Natural killer cell (primary cell): ENCODE measurements around the gene LEMD2. TPM values are rescaled to one million over a fixed set of nuclear protein-coding genes. Genes with fewer than 3 reads are reported as not detected.
A peak's percentile ranks its signal among the peaks of the same experiment; 100 is the strongest.

Experiments
- ATAC-seq, 3 donors: fragments of 150-1000 bp in 2 of 3; fragments of 200-7000 bp in 1 of 3; cut with Tn5 transposase; 1 replicate in 1 of 3; 2 replicates in 2 of 3; pipeline ENCODE4 v1.10.0; 2021; ENCODE audit warnings: mild to moderate bottlenecking in 2 of 3, moderate library complexity in 2 of 3
- DNase-seq, 2 donors: peaks; one replicate each; pipeline versions ENCODE4 v3.0.0 to v3.0.0-alpha.2; 2013 to 2021; ENCODE audit warnings: mixed read lengths in 1 of 2
- H3K27ac ChIP-seq: one replicate; pipeline ENCODE4 v1.5.1; 2013; ENCODE audit warnings: mild to moderate bottlenecking, low read length
- H3K27me3 ChIP-seq: one replicate; pipeline ENCODE4 v1.6.1; 2013; ENCODE audit warnings: low read length; ENCODE audit not compliant: control insufficient read depth, insufficient read depth
- H3K36me3 ChIP-seq: one replicate; pipeline ENCODE4 v1.6.1; 2013; ENCODE audit warnings: low read length; ENCODE audit not compliant: control insufficient read depth, insufficient read depth
- H3K4me1 ChIP-seq: one replicate; pipeline ENCODE4 v1.6.1; 2013; ENCODE audit warnings: low read length; ENCODE audit not compliant: control insufficient read depth, insufficient read depth
- H3K4me3 ChIP-seq: one replicate; pipeline ENCODE4 v1.5.1; 2013; ENCODE audit warnings: low read length
- H3K9me3 ChIP-seq: one replicate; pipeline ENCODE4 v1.6.1; 2013; ENCODE audit warnings: low read length; ENCODE audit not compliant: control insufficient read depth, insufficient read depth
- H3K27ac Mint-ChIP-seq, 2 donors: one replicate each; pipeline ENCODE4 v1.8.0; 2022; ENCODE audit warnings: mild to moderate bottlenecking in 2 of 2, mixed read lengths in 2 of 2, moderate library complexity in 1 of 2
- H3K27me3 Mint-ChIP-seq, 2 donors: one replicate each; pipeline ENCODE4 v1.8.0; 2022; ENCODE audit warnings: low read depth in 2 of 2, mixed read lengths in 2 of 2
- H3K36me3 Mint-ChIP-seq: one replicate; pipeline ENCODE4 v1.8.0; 2022; ENCODE audit warnings: mixed read lengths
- H3K4me1 Mint-ChIP-seq, 2 donors: one replicate each; pipeline ENCODE4 v1.8.0; 2022; ENCODE audit warnings: mixed read lengths in 2 of 2
- H3K4me3 Mint-ChIP-seq: one replicate; pipeline ENCODE4 v1.8.0; 2022; ENCODE audit warnings: mild to moderate bottlenecking, moderate library complexity, mixed read lengths
- H3K9me3 Mint-ChIP-seq, 2 donors: one replicate each; pipeline ENCODE4 v1.8.0; 2022; ENCODE audit warnings: mixed read lengths in 2 of 2
- WGBS: methylation state at CpG from one replicate; pipeline ENCODE4 v1.1.7; 2013; ENCODE audit warnings: missing lambda C conversion rate; ENCODE audit not compliant: insufficient coverage; 5-methylcytosine and 5-hydroxymethylcytosine counted together
- intact Hi-C: fragments of 100-400 bp; cut with micrococcal nuclease; formaldehyde crosslinking; loops from one replicate; pipeline ENCODE4 v1.14.2; 2022
- total RNA-seq, 4 donors: library from RNA; stranded (reverse); fragments of 120-200 nt in 1 of 4; gene quantifications; one replicate each; pipeline versions ENCODE4 v1.2.3 to v1.2.4, GENCODE V29; 2013 to 2022
- TF ChIP-seq, protein P1 (sequence below): fragments of 200-600 bp; IDR thresholded peaks from one replicate; pipeline ENCODE4 v1.8.0; 2022; ENCODE audit warnings: antibody characterized with exemption

The LEMD2 gene
- total RNA-seq, 3 donors from 2014 or later (not counting 1 experiment from before 2014, with no cell fraction given): 109 to 133 (median 121) TPM

DNA sequence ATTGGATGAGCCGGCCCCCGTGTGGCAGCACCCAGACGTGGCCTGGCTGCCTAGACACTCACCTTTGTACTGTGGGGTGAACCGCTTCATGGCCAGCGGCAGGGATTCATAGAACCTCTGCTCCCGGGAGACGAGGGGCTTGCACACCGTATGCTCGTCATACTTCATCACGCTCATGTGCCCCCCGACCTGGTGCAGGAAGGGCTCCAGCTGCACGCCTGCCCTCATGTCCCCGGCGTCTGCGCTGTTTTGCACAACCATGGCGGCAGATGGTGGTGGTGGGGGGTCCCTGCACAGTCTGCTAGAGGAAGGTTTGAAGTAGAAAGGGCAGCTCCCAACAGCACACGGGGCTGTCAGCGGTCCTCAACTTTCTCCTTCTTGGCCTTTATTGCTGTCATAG is 53.7 kb downstream of the LEMD2 start:
- ATAC-seq (no peak), DNase-seq (no peak)
- Histone ChIP-seq H3K9me3 (no peaks in the 10 kb centered on the region), H3K4me1 (no peaks in the 10 kb centered on the region), H3K27me3 (no peaks in the 10 kb centered on the region), H3K36me3 (no peaks in the 10 kb centered on the region), H3K4me3 (no peak overlapping the region), H3K27ac (no peak overlapping the region)
- WGBS: 77% methylated on average over 18 of the region's 18 CpGs
- Mint-ChIP-seq H3K4me3 (no peak overlapping the region), H3K9me3 (no peaks in the 10 kb centered on the region), H3K27ac (no peak overlapping the region), H3K27me3 (no peaks in the 10 kb centered on the region), H3K36me3 (no peaks in the 10 kb centered on the region), H3K4me1 (no peaks in the 10 kb centered on the region)
- TF ChIP-seq, protein P1, sequence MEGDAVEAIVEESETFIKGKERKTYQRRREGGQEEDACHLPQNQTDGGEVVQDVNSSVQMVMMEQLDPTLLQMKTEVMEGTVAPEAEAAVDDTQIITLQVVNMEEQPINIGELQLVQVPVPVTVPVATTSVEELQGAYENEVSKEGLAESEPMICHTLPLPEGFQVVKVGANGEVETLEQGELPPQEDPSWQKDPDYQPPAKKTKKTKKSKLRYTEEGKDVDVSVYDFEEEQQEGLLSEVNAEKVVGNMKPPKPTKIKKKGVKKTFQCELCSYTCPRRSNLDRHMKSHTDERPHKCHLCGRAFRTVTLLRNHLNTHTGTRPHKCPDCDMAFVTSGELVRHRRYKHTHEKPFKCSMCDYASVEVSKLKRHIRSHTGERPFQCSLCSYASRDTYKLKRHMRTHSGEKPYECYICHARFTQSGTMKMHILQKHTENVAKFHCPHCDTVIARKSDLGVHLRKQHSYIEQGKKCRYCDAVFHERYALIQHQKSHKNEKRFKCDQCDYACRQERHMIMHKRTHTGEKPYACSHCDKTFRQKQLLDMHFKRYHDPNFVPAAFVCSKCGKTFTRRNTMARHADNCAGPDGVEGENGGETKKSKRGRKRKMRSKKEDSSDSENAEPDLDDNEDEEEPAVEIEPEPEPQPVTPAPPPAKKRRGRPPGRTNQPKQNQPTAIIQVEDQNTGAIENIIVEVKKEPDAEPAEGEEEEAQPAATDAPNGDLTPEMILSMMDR: no peak
- intact Hi-C loops: no loop called here

- no peak overlapping the region for H3K27ac ChIP-seq
- Mint-ChIP-seq H3K27me3 (no peaks in the 10 kb centered on the region), H3K4me1 (no peaks in the 10 kb centered on the region), H3K4me3 (no peak overlapping the region), H3K27ac (no peak overlapping the region), H3K36me3 (no peaks in the 10 kb centered on the region), H3K9me3 (no peaks in the 10 kb centered on the region)
- H3K27me3 ChIP-seq: no peaks in the 10 kb centered on the region
- no peaks in the 10 kb centered on the region for H3K9me3 ChIP-seq
- 97% methylated on average over 8 of the region's 8 CpGs for WGBS
- H3K36me3 ChIP-seq: no peaks in the 10 kb centered on the region
- DNase-seq: no peak
- H3K4me1 ChIP-seq: no peaks in the 10 kb centered on the region
- no peak for ATAC-seq
- intact Hi-C loops: no loop called here
- H3K4me3 ChIP-seq: no peak overlapping the region
- TF ChIP-seq, protein P1: no peak
Observed at GRCh38 chr6:33733709-33734007, 55.3 kb downstream of the LEMD2 start.

GRCh38 chr6:33732817-33733708 is 55.9 kb downstream of the LEMD2 start:
- no peaks in the 10 kb centered on the region for H3K4me1 ChIP-seq
- Mint-ChIP-seq H3K4me3 (no peak overlapping the region), H3K27me3 (no peaks in the 10 kb centered on the region), H3K27ac (no peak overlapping the region), H3K4me1 (no peaks in the 10 kb centered on the region), H3K9me3 (no peaks in the 10 kb centered on the region), H3K36me3 (no peaks in the 10 kb centered on the region)
- H3K4me3 ChIP-seq: no peak overlapping the region
- 83% methylated on average over 13 of the region's 13 CpGs for WGBS
- H3K36me3 ChIP-seq: no peaks in the 10 kb centered on the region
- ATAC-seq (peak in 1 of 3 donors; percentile 12), DNase-seq (no peak)
- H3K9me3 ChIP-seq: no peaks in the 10 kb centered on the region
- intact Hi-C loops: no loop called here
- H3K27me3 ChIP-seq: no peaks in the 10 kb centered on the region
- TF ChIP-seq, protein P1: no peak
- no peak overlapping the region for H3K27ac ChIP-seq

DNA sequence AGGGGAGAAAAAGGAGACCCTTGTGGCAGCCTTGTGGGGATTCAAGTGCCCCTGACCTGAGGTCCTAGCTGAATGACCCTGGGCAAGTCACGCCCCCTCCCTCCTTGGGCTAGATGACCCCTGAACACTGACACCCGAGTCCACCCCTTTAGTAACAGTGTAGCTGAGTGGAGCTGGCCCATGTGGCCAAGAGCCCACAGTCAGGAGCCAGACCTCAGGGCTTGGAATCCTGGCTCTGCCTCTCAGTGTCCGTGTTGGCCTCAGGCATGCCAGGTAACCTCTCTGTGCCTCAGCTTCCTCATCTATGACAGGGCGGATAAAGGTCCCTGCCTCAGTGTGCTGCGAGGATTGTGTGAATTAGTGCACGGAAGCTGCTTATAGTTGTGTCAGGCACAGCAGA is 56.5 kb downstream of the LEMD2 start:
- Histone ChIP-seq H3K4me3 (no peak overlapping the region), H3K36me3 (no peaks in the 10 kb centered on the region), H3K27ac (no peak overlapping the region), H3K27me3 (no peaks in the 10 kb centered on the region), H3K9me3 (no peaks in the 10 kb centered on the region), H3K4me1 (no peaks in the 10 kb centered on the region)
- no peaks in the 10 kb centered on the region for H3K4me1 Mint-ChIP-seq
- H3K27me3 Mint-ChIP-seq: no peaks in the 10 kb centered on the region
- H3K4me3 Mint-ChIP-seq: no peak overlapping the region
- 95% methylated on average over 6 of the region's 6 CpGs for WGBS
- H3K36me3 Mint-ChIP-seq: no peaks in the 10 kb centered on the region
- intact Hi-C loops: no loop called here
- TF ChIP-seq, protein P1: no peak
- no peak for ATAC-seq
- no peak overlapping the region for H3K27ac Mint-ChIP-seq
- no peak for DNase-seq
- H3K9me3 Mint-ChIP-seq: no peaks in the 10 kb centered on the region
